Activated effector memory CD4-positive, alpha-beta T cell treated with anti-CD3 and anti-CD28 coated beads, Interleukin-2, amount 50 U/mL, for 16 hours (primary cell): Measurements from ENCODE around the gene GDF7.

Experiments used
- DNase-seq: peaks from one replicate; pipeline ENCODE4 v3.0.0-alpha.2; 2020

The GDF7 gene

DNA sequence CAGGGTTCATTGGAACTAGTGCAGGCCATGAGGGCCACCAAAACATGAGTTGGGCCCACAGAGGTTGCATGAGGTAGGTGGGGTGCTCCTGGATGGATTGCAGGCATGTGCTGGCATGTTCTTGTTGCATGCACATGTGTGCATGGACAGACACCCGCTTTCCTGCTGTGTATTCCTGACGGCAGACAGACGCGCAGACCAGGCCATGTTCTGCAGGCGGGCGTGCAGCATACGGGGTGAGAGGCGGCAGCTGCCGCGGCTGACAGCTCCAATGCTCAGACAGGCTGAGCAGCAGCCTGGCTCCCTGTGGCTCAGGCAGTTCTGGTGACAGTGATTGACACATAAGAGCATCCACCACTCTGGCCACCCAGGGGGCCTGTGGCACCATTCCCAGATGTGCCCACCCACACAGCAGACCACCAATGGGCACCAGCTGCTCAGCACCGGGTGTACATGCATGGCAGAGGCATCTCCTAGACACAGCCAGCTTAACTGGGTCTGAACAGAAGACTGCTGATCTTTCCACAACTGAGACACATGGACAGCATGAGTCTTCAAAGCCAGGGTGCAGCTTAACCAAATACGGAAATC, 37.3 kb upstream of the GDF7 start:
- no peak for DNase-seq

DNA sequence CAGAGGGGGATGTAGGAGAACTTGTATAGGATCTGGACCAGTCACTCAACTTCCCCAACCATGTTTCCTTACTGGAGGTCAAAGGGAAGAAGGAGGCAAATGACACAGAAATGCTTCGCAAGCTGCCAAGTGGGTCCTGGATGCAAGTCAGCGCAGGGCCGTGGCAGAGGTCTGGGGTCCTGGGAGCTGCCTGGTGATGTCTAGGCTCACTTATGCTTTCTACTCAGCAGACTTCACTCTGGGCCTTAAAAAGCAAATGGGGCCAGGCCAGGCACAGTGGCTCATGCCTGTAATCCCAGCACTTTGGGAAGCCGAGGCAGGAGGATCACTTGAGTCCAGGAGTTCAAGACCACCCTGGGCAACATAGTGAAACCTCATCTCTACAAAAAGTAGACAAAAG, 36.0 kb upstream of the GDF7 start:
- DNase-seq, result no peak

DNA sequence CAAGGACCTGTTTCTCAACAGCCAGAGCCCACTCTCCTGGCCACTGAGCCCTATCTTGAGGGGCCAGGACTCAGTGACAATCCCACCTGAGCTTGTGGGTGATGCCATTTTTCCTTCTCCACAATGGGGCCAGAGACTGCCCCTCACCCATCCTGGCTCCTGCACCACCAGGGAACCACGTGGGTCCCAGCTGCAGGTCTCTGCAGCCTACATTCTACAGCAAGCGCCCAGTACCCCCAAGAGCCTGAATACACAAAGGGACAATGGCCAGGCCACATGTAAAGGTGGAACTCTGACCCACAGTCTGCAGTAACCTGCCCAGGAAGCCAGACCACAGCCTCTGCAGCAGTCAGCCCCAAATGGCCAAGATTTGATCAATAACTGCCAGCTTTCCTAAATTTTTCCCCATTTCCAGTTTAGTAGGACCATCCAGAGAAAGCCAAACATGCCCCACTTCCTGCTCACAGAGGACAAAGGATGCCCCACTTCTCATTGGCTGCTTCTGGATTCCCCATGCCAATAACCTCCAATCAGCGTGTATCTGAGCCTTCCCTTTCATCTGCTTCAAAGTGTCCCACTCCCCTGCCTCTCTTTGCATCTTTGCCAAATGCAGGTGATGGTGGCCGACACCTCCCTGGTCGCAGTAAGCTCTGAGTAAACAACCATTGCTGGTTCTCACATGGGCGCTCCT, 35.2 kb upstream of the GDF7 start:
- no peak for DNase-seq

DNA sequence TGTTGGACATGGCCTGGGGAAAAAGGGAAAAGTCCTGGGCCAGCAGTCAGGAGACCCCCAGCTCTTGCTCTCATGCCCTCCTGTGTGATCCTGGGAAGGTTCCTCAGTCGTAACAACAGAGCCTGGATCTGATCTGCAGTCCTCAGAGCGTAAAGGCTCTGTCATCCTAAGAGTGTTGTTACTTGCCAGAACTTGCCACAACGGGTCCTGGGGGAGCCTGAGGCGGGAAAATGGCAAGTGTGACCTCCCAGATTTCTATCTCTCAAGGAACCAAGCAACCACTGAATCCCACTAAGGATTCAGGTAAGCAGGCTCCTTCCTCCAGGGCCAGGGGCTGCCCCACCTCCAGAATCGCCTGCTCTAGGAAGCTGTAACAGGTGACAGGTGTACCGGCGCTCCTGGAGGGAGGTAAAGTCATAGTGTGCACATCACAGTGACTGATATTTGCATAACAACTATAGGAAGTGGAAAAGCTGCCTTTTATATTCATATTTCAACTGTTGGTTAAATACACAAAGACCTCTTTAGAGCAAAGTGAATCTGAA, 34.4 kb upstream of the GDF7 start:
- no peak for DNase-seq

DNA sequence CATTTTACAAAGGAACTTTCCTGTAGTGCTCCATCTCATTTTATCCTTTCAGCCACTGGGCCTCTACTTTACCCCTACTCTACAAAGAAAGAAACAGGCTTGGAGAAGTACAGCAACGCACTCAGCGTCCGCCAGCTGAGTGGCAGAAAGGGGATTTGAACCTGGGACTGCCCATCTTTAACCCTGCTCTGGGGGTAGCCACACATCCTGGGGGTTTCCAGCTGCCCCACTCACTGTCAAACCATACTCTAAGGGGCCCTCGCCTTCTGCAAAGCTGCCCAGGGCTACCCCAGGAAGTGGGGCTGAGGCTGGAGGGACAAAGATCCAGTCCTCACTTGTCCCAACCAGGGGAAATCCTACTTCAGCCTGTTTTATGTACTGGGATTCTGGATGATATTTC, 33.9 kb upstream of the GDF7 start:
- DNase-seq, result no peak

DNA sequence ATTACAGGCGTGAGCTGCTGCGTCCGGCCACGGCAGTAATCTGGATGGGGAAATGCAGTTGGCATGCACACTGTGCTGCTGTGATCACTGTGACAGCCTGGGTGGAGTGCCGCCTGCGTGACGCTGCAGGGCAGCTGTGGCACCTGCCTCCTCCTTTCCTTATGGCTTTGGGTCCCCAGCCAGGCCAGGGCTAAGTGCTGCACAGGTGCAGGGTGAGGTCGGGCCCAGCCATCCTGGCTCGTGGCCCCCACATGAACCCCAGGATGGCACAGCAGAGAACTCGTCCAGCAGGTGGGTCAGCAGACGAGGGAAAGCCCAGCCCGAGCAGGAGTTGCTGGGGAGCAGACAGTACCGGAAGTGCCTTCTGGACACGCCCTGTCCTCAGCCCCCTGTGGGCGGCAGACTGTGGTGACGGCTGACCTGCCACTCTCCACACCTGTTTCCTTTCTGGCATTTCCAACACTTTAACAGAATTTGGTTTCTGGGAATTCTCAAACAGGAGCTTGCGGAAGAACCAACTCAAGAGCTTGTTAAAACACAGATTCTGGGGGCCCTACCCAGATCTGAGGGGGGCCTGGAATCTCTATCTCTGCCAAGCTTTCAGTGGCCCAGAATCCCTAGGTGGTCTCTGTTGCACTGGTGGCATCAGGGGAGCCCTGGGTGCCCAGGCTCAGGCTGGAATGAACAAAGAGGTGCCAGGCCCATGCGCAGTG, 33.0 kb upstream of the GDF7 start:
- no peak for DNase-seq

DNA sequence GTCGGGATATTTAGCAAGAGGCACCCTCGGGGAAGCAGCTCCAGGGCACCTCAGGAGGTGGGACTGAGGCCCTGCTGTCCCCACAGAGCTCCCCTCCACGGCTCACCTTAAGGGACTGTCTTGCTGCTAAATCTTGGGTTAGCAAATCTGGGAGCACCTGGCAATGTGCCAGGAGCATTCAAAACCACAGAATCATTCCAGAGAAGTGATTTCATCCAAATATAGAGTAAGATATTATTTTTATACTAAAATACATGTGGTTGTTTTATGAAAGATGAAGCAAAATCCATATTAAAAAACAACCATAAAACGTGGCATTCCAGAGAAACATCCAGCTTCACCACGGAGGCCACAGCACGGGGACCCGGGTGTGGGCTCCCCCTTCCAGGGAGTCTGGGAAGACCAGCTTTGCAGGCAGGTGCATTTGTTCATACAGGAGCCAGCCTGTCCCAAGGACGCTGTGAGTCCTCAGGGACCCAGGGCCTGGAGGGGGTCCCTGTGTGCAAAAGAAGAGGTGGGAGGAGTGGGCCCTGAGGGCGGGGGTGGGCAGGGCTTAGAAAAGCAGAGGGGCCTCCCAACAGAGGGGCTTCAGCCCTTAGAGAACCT, 32.3 kb upstream of the GDF7 start:
- no peak for DNase-seq

DNA sequence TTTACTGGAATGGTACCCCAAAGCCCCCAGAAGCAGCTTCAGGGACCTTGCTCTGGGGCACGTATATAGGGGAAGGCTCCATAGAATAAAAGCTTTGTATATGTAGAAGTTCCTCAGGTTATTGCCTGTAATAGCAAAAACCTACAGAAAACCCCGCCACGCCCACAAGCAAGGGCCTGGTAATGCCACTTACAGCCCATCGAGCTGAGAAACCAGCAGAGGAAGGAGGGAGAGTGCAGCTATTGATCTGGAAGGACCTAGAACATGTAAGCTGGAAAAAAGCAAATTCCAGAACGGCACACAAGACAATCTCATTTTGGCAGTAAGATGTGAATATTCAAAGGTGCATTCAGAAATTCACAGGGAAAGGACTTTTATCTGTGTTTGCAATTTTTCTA, 31.8 kb upstream of the GDF7 start:
- DNase-seq, result no peak

DNA sequence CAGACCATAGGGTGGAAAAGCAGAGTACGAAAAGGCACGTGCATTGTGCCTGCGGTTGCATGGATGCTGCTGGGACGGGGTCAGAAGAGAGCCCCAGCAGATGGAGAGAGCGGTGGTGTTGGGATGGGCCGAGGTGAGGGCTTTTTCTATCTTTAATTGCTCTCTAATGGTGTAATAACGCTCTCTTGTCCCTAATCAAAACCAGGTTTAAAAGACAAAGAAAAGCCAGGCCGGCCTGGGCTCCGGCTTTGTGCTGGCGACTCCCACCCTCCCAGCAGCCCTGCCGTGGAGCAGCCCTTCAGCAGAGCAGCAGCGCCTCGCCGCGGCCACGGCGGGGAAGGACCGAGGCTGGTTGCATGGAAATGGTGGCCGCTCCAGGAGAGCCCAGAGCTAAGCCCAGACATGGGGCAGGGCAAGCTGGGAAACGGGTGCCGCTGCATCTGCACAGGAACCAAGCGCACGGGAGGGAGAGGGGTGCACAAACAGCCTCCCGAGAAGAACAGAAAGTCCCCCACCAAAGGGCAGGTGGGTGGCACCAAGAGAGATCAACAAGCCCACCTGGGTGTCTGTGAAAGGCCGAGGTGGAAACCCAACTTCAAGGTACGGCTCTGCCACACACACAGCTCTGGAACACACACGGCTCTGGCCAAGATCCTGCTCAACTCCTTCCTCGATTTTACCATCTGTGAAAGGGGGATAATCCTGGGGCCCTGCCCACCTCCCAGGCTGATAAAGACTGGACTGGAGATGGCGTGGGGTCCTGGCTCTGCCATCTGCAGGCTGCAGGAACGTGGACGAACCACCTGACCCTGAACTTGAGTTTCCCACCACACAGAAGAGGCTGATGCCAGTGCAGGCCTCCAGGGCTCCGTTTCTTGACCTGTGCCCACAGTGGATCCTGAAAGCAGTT, 31.0 kb upstream of the GDF7 start:
- no peak for DNase-seq

DNA sequence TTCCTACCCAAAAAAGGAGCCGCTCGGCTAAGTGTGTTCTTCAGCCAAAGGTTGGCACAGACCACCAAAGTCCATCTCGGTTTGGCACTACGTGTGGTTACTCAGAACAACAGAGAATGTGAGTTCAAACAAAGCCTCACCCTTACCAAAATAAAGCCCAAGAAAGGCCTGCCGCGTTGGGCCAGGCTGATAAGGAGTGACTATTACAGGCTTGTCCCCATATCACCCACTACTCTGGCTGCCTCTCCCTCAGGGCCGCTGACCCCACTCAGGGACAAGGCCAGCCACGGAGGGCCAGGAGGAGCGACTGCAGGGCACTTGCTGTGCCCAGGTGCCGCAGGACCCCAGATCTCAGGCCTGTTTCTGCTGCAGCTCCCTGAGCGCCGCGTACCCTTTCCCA, 29.8 kb upstream of the GDF7 start:
- DNase-seq, result no peak

DNA sequence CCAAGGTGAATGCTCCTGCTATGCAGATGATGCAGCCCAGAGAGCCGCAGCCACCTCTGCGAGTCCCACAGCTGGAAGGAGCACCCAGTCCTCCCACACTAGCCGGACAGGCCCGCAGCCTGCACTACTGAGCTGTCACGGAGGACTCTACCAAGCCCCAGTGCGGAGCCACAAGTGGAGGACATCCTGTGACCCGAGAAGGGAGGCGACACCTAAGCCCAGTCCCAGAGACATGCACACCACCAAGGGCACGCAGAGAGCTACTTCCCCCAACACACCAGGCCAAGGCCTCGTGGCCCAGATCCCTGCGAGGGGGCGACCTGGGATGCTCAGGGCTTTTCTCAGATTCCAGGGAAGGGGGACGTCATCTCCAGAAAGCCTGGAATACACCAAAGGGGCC, 28.9 kb upstream of the GDF7 start:
- no peak for DNase-seq

DNA sequence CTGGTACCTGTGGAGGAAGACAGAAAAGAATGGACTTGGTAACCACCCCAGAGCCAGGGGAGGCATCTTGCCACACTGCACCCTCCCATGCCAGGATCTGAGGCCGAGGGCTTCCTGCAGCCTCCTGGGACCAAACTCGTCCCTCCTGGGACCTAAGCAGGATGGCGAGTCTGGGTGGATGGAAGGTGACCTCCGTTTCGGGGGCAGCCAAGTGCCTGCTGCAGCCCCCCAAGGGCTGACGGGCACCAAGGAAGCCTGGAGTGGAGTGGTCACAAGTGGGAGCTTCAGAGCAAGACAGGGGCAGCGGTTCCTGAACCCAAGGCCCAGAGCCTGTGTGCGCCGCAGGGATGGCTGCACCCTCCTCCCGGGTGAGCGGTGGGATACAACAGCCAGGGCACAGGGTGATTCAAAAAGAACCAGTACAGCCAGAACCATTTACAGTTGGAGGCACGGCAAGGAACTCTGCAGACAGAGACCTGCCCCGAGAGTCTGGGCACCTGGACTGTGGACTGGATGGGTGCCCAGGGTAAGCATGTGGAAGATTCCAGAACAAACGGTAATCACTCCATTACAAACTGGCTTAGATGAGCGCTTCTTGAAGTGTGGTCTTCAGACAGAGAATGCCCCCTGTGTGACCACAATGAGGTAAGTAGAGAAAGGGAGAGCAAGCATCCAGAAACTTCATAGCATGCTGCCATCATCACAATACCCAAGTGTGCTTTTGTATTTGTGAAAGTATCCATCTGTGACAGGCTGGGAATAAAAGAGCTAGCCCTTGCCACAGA, 28.1 kb upstream of the GDF7 start:
- DNase-seq, result no peak

DNA sequence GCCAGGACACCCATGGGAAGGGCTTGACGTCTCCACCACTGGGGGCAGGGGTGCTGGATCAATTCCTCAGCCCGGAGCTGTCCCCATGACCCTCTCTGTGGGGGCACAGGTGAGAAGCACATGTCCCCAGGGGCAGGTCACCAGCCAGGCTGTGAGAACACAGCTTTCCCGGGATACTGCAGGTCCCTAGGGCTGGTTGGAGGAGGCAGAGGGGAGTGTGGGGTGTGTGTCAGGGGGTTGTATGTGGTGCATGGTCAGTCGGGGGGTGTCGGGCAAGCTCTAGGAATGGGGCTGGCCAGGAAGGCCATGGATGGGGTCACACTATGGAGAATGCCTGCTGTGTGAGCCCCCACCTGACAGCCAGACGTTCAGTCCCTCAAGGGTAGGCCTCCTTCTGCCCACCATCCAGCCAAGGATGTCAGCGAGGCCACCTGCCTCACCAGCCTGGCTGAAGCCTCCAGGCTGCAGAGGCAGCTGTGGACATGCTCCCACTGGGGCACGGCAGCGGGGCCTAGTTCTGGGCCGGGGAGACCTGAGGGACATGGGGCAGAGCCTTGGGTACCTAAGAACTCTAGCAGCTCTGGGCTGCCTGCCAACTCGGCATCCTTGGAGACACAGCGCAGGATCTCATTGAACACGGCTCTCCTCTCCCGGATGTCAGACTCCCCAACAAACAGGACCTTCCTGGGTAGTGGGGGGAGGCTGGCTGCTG, 26.4 kb upstream of the GDF7 start:
- DNase-seq, result no peak

DNA sequence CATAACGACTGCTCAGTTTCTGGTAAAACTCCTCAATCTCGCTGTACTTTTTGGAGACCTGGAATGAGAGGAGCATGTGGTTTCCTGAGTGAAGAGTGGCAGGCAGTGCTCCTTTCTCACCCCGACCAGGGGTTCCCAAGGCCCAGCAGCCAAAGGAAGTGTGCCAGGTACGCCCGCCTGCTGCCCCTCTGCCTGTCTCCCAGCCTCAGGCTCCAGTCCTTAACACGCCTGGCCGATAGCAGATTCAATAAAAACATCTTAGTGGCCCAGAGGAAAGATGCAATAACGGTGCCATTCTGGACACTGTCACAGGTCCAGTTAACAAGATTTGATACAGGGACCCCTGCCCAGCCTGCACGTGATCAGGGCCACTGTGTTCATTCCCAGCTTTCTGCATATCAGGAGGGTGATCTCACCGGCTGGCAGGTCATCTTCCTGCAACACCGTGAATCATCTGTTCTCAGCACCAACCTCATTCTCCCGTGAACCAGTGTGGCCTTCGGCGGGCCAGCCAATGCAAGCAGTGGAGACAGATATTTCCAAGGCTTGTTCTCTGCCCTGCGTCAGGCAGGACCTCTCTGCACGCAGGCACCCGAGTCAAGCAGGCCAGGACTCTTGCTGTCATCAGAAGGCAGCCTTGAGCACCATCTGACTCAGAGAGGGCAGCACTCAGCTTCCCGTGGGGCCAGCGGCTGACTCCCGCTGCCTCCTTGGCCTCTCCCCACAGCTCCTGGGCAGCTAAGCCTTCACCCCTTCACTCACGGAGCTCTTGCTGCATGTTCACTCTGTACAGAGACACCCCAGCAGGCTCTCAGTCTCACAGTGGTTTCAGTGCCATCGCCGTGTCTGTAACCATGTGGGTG, 25.6 kb upstream of the GDF7 start:
- DNase-seq, result no peak

DNA sequence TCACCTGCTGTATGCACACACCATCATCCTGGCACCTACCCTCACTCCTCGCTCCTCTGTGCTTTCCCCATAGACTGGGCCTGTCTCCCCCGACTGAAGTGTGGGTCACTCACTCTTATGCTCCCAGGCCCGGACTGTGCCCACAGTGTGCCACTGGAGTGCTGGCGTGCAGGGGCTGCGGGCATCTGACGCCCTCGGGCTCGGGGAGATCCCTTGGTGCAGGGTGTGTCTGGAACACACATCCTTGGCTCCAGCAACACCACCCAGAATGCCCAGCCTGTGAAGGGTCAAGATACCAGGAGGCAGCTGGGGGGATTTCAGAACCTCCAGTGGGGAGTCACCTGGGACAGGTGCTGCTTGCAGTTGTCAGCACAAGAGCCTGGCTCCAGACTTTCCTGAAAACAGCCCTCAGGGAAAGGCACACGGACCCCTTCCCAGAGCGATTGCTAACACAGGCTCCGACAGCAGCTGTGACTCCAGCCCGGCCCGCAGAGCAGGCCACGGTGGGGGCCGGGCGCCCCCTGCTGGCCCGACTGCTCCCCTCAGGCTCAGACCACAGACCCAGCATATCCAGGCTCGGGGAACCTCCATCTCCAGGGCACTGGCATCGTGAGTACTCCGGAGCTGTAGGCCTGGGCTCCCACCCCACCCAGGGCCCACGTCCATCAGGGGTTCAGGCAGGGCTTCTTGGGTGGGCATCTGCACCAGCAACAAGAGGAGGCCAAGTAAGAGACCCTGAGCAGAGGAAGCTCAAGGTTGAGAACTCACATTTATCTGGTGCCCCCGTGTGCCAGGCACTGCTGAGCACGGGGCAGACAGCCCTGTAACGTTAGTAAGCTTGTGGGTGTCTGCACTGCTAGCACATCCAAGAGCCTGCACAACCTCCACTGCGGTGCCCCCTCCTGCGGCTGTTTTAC, 24.6 kb upstream of the GDF7 start:
- peak; percentile 90 for DNase-seq

DNA sequence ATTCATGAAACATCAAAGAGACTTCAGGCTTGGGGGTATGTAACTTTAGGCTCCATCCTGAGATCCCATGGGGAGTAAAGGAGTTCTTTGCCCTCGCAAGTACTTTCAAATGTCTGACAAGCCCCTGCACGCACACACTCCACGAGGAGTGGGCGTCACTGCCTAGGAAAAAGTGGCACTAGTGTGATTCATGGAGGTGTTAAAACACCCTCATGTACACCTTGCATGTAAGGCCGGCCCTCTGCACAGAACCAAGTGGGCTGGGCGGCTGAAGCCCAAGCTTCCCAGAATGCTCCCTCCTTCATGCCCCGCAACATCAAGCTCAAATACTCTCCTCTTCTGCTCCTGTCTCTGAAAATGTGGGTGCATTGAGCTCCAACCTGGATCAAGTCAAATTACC, 23.9 kb upstream of the GDF7 start:
- DNase-seq, result no peak

DNA sequence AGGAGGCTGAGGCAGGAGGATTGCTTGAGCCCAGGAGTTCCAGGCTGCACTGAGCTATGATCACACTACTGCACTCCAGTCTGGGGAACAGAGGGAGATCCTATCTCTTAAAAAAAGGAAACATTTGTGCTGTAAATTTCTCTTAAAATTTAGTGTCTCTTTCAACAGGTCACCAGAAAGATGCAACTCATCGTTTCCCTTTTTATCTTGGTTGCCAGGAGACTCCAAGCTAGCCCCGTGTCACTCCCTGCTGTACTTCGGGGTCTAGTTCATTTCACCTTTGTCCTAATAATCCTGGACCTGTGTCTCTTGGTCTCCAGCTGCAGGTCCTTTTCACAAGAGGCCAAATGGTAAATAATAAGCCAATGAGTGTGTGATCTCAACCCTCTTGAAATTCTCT, 23.1 kb upstream of the GDF7 start:
- no peak for DNase-seq

DNA sequence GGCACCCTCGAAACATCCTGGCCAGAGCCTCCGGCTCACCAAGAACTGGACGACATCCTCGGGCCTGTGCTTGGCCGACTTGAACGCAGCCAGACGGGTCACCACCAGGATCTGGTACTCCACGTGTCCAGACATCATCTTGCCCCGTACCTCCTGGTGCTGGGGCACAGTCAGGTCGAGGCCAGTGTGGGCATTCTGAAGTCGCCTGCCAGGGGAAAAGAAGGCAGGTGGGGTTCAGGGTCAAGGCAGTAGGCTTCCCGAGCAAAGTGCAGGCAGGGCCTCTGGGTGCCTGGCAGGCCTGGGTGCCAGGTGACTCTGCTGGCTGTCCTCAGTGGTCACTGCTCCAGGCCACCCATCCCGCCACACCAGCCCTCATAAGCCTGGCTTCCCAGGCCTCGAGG, 21.6 kb upstream of the GDF7 start:
- no peak for DNase-seq

DNA sequence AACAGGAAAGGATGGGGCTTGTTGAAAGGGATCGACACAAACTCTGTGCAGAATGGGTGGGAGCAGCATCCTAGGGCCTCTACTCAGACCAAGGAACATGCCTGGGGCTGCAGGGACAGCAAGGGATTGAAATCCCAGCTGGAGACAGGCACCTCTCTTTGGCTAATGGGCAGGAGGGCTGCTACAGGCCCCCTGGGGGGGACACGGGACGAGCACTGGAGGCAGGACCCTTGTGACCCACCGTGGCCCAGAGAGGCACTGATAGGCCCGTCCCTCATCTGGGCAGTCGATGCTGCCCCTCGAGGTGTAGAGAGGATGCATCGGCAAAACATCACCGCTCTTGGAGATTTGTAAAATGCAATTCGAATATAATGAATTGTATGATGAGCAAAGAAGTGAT, 21.2 kb upstream of the GDF7 start:
- no peak for DNase-seq
